HCT116 (cell line): ENCODE measurements around the gene GLRX3.

ENCODE experiments used
- CEBPB ChIP-seq: IDR thresholded peaks from 2 replicates; pipeline ENCODE4 v1.6.1; 2012; ENCODE audit warnings: low read depth
- CTCF ChIP-seq, 3 experiments: fragments of 200-600 bp in 1 of 3; sonication (generic) in 1 of 3; IDR thresholded peaks in 2 of 3; conservative IDR thresholded peaks in 1 of 3; 2 replicates each; pipeline ENCODE4 v1.5.1; 2012 to 2017; ENCODE audit warnings: low read depth in 2 of 3, low read length in 2 of 3, antibody characterized with exemption in 1 of 3, borderline replicate concordance in 1 of 3, control low read depth in 1 of 3, mild to moderate bottlenecking in 1 of 3, mixed read lengths in 1 of 3, mixed run types in 1 of 3, moderate library complexity in 1 of 3; ENCODE audit not compliant: insufficient read depth in 1 of 3
- JUND ChIP-seq: IDR thresholded peaks from 2 replicates; pipeline ENCODE4 v1.6.1; 2012
- POLR2A ChIP-seq: IDR thresholded peaks from 2 replicates; pipeline ENCODE4 v1.7.0; 2011; ENCODE audit warnings: borderline replicate concordance; ENCODE audit not compliant: insufficient read depth, insufficient read length; ENCODE audit errors: extremely low read depth
- REST ChIP-seq: IDR thresholded peaks from 2 replicates; pipeline ENCODE4 v1.6.1; 2012; ENCODE audit warnings: low read depth
- TCF7L2 ChIP-seq: IDR thresholded peaks from 2 replicates; pipeline ENCODE4 v1.7.0; 2011; ENCODE audit warnings: borderline replicate concordance, inconsistent platforms; ENCODE audit not compliant: insufficient read depth, insufficient read length; ENCODE audit errors: extremely low read depth
- ZNF274 ChIP-seq: fragments of 200-500 bp; sonication (Bioruptor generic); IDR thresholded peaks from 2 replicates; pipeline ENCODE4 v1.6.1; 2014; ENCODE audit warnings: mild to moderate bottlenecking, low read depth, low read length, inconsistent platforms

GRCh38 chr10:130193493-130194193 lies 57.5 kb downstream of the GLRX3 start:
- TF ChIP-seq ZNF274 (no peak), CTCF (IDR thresholded peaks at IDR 0.05 in 2 of 3, conservative IDR thresholded peaks at IDR 0.05 in 1 of 3; ENCODE audit: borderline replicate concordance in 1 of 3, insufficient read depth in 1 of 3, low read depth in 2 of 3, low read length in 2 of 3) (no peak), POLR2A (no peak), TCF7L2 (no peak), CEBPB (no peak), JUND (no peak), REST (no peak)
